SK-N-SH (cell line): Measurements from ENCODE around the gene GFI1B. TPM values are rescaled to one million over a fixed set of nuclear protein-coding genes. Genes with fewer than 3 reads are reported as not detected.

Experiments
- CTCF ChIA-PET: fragments of 300-600, 350-600 bp; formaldehyde crosslinking; extraction: SDS; loops from one replicate; lab custom pipeline; 2021; lab: Yijun Ruan, JAX
- POLR2A ChIA-PET: fragments of 350-600 bp; sonication (Branson Sonifier 250); formaldehyde crosslinking; extraction: SDS; loops from one replicate; lab custom pipeline; 2020; ENCODE audit warnings: antibody characterized with exemption, inconsistent platforms; lab: Yijun Ruan, JAX
- DNase-seq: peaks from one replicate; pipeline ENCODE4 v3.0.0; 2012
- H2AFZ ChIP-seq: fragments of 200-600 bp; sonication (generic); 2 replicates; pipeline ENCODE4 v1.8.1; 2016; ENCODE audit warnings: antibody characterized with exemption, mild to moderate bottlenecking, low read depth
- H3F3A ChIP-seq: fragments of 200-600 bp; sonication (generic); replicated peaks from 2 replicates; pipeline ENCODE3; 2016; ENCODE audit warnings: antibody characterized with exemption, mild to moderate bottlenecking; ENCODE audit not compliant: insufficient read depth
- H3K27ac ChIP-seq, 2 experiments: fragments of 200-500 bp in 1 of 2; fragments of 200-600 bp in 1 of 2; sonication (Bioruptor generic) in 1 of 2; sonication (generic), shearing (Covaris generic) in 1 of 2; 2 replicates each; pipeline versions ENCODE4 v1.5.1 to v1.6.1; 2014 to 2016; ENCODE audit warnings: low read depth in 2 of 2, inconsistent platforms in 1 of 2, low read length in 1 of 2, mild to moderate bottlenecking in 1 of 2, mixed read lengths in 1 of 2
- H3K27me3 ChIP-seq: fragments of 200-600 bp; sonication (generic), shearing (Covaris generic); 2 replicates; pipeline ENCODE4 v1.6.1; 2016; ENCODE audit warnings: mixed run types; ENCODE audit not compliant: insufficient read depth
- H3K36me3 ChIP-seq, 2 experiments: fragments of 200-500 bp in 1 of 2; fragments of 200-600 bp in 1 of 2; sonication (Bioruptor generic) in 1 of 2; sonication (generic) in 1 of 2; replicated peaks in 1 of 2; 2 replicates each; pipeline versions ENCODE3 to v1.5.1; 2014 to 2016; ENCODE audit warnings: low read length in 1 of 2, mild to moderate bottlenecking in 1 of 2; ENCODE audit not compliant: insufficient read depth in 2 of 2, control insufficient read depth in 1 of 2
- H3K4me1 ChIP-seq, 2 experiments: fragments of 200-500 bp in 1 of 2; fragments of 200-600 bp in 1 of 2; sonication (Bioruptor generic) in 1 of 2; sonication (generic), shearing (Covaris generic) in 1 of 2; 2 replicates each; pipeline versions ENCODE4 v1.5.1 to v1.6.1; 2014 to 2016; ENCODE audit warnings: low read depth in 1 of 2, low read length in 1 of 2, mixed run types in 1 of 2; ENCODE audit not compliant: insufficient read depth in 2 of 2, control insufficient read depth in 1 of 2
- H3K4me2 ChIP-seq: fragments of 200-600 bp; sonication (generic), shearing (Covaris generic); 2 replicates; pipeline ENCODE4 v1.6.1; 2017; ENCODE audit warnings: mixed run types
- H3K4me3 ChIP-seq, 2 experiments: fragments of 200-500 bp in 1 of 2; fragments of 200-600 bp in 1 of 2; sonication (Bioruptor generic) in 1 of 2; sonication (generic), shearing (Covaris generic) in 1 of 2; 2 replicates each; pipeline versions ENCODE4 v1.5.1 to v1.8.1; 2014 to 2016; ENCODE audit warnings: low read depth in 2 of 2, inconsistent platforms in 1 of 2, low read length in 1 of 2, mild to moderate bottlenecking in 1 of 2, mixed read lengths in 1 of 2, moderate library complexity in 1 of 2
- H3K79me2 ChIP-seq: fragments of 200-600 bp; sonication (generic); 2 replicates; pipeline ENCODE4 v1.8.1; 2017; ENCODE audit warnings: mild to moderate bottlenecking; ENCODE audit not compliant: insufficient read depth
- H3K9ac ChIP-seq: fragments of 200-600 bp; sonication (generic); 2 replicates; pipeline ENCODE4 v1.6.1; 2017; ENCODE audit warnings: mixed run types
- H3K9me2 ChIP-seq: fragments of 200-600 bp; sonication (generic); 2 replicates; pipeline ENCODE4 v1.6.1; 2017; ENCODE audit warnings: mixed run types
- H3K9me3 ChIP-seq: fragments of 200-600 bp; sonication (generic); 2 replicates; pipeline ENCODE4 v1.6.1; 2017; ENCODE audit warnings: mixed run types, mild to moderate bottlenecking, moderate library complexity
- H4K20me1 ChIP-seq: fragments of 200-600 bp; sonication (generic); 2 replicates; pipeline ENCODE4 v1.6.1; 2017; ENCODE audit warnings: mild to moderate bottlenecking, mixed run types; ENCODE audit not compliant: insufficient read depth
- CHD2 ChIP-seq: fragments of 150-350 bp; IDR thresholded peaks from 2 replicates; pipeline ENCODE4 v1.6.1; 2018; ENCODE audit warnings: low read length; ENCODE audit not compliant: partially characterized antibody
- EZH2phosphoT487 ChIP-seq: fragments of 200-600 bp; sonication (generic); IDR thresholded peaks from 2 replicates; pipeline ENCODE4 v1.6.1; 2017; ENCODE audit warnings: low read depth, mixed run types, mild to moderate bottlenecking, antibody characterized with exemption, moderate library complexity, borderline replicate concordance
- FOSL2 ChIP-seq: IDR thresholded peaks from 2 replicates; pipeline ENCODE4 v1.4.0; 2012; ENCODE audit warnings: low read depth, mild to moderate bottlenecking, moderate library complexity, borderline replicate concordance
- FOXJ3 ChIP-seq: sonication (generic); formaldehyde crosslinking; IDR thresholded peaks from 2 replicates; pipeline ENCODE4 v1.5.1; 2020; ENCODE audit warnings: mild to moderate bottlenecking, missing genetic modification reagents
- FOXM1 ChIP-seq: IDR thresholded peaks from 2 replicates; pipeline ENCODE4 v1.4.0; 2012; ENCODE audit warnings: low read depth, mild to moderate bottlenecking
- GATA2 ChIP-seq: sonication (generic); formaldehyde crosslinking; IDR thresholded peaks from 2 replicates; pipeline ENCODE4 v1.5.0; 2020; ENCODE audit warnings: mild to moderate bottlenecking, missing genetic modification reagents
- JUND ChIP-seq: IDR thresholded peaks from 2 replicates; pipeline ENCODE4 v1.4.0; 2012
- NRF1 ChIP-seq: IDR thresholded peaks from 2 replicates; pipeline ENCODE4 v1.6.1; 2012; ENCODE audit warnings: low read depth, mild to moderate bottlenecking, low read length
- RFX5 ChIP-seq: IDR thresholded peaks from 2 replicates; pipeline ENCODE4 v1.6.1; 2012; ENCODE audit warnings: mild to moderate bottlenecking, improper control_type of control experiment, low read length
- RXRA ChIP-seq: IDR thresholded peaks from 2 replicates; pipeline ENCODE4 v1.4.0; 2012; ENCODE audit warnings: low read depth, mild to moderate bottlenecking, borderline replicate concordance
- SIN3A ChIP-seq: IDR thresholded peaks from 2 replicates; pipeline ENCODE4 v1.6.1; 2012; ENCODE audit warnings: low read depth, mild to moderate bottlenecking, low read length, moderate library complexity, borderline replicate concordance
- SMC3 ChIP-seq: IDR thresholded peaks from 2 replicates; pipeline ENCODE4 v1.6.1; 2012; ENCODE audit warnings: low read depth, low read length, improper control_type of control experiment
- TAF1 ChIP-seq: IDR thresholded peaks from 2 replicates; pipeline ENCODE4 v1.6.1; 2012; ENCODE audit warnings: low read depth, mild to moderate bottlenecking, low read length, moderate library complexity, borderline replicate concordance
- TCF12 ChIP-seq: IDR thresholded peaks from 2 replicates; pipeline ENCODE4 v1.4.0; 2012
- WGBS: methylation state at CpG from one replicate; pipeline ENCODE4 v1.1.6; 2017; ENCODE audit warnings: low lambda C conversion rate; 5-methylcytosine and 5-hydroxymethylcytosine counted together
- polyA plus RNA-seq, 3 experiments: library from polyadenylated mRNA; depleted of rRNA; stranded (reverse); fragments of >200 nt; gene quantifications; 2 replicates each; pipeline ENCODE4 v1.2.3, GENCODE V29; 2012
- TF ChIP-seq, protein P1 (sequence below): IDR thresholded peaks from 2 replicates; pipeline ENCODE4; 2012
- TF ChIP-seq, protein P2 (sequence below): IDR thresholded peaks from 2 replicates; pipeline ENCODE4 v1.6.1; 2012; ENCODE audit warnings: mild to moderate bottlenecking, low read depth, low read length, moderate library complexity
- TF ChIP-seq, protein P3 (sequence below): fragments of 150-350 bp; IDR thresholded peaks from 2 replicates; pipeline ENCODE4 v1.6.1; 2017; ENCODE audit warnings: antibody characterized with exemption, low read length, low read depth, borderline replicate concordance
- TF ChIP-seq, protein P4 (sequence below): IDR thresholded peaks from 2 replicates; pipeline ENCODE4 v1.4.0; 2012; ENCODE audit warnings: low read depth, borderline replicate concordance
- TF ChIP-seq, protein P5 (sequence below): fragments of 150-350 bp; IDR thresholded peaks from 2 replicates; pipeline ENCODE4 v1.6.1; 2016; ENCODE audit warnings: mild to moderate bottlenecking, low read depth, low read length

The GFI1B gene
- polyA plus RNA-seq, 1 of the 3 experiments (the other 2 are of a cell fraction), result not detected

DNA sequence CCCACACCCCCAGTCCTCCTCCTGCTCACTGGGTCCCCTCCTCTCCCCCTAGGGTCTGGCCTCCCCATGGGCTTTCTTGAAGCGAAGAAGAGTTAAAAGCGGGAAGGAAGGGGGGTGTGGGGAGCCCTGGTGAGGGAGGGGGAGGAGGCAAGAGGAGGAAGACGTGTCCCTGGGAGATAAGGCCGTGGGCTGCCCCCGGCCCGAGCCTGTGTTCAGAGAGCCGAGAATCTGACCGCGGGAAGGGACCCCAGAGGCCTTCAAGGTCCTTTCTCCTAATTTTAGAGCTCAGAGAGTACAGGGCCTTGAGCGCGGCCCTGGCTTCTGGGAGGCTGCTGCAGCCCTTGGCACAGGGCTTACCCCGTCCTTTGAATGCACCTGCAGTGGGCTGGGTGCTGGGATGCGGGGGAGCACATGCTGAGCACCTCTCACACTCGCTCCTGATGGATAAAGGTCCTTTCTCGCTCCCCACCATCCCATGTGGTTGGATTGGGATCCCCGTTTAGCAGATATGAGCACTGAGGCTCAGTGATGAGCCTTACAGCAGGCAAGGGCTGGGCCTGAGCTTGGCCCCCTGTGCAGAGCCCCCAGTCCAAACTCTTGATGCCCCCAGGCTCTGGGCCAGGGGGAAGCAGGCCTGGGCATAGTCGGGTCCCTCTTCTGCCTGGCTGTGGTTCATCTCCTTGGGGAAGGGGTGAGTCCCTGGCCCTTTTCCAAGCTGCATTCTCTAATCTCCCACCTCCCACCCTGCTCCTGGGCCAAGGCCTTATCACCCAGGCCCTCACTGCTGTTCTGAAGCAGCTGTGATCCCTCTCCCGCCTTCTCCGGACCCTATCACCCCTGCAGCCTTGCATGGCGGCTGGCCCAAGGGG, 5.9 kb downstream of the GFI1B start:
- no peak overlapping the region for H3K27ac ChIP-seq
- CTCF ChIA-PET, result interaction anchor here (1.6 to 1.7 kb wide), 4 partner anchors 7 to 83 kb away, joined by 4 to 10 read pairs (median 6); no protein-coding TSS in a partner anchor
- H3K79me2 ChIP-seq, result no peaks in the 10 kb centered on the region
- no peaks in the 10 kb centered on the region for H3K9me2 ChIP-seq
- no peaks in the 10 kb centered on the region for H3K9me3 ChIP-seq
- POLR2A ChIA-PET, result no interaction called here
- TF ChIP-seq FOXM1 (no peak), EZH2phosphoT487 (no peak), TAF1 (no peak), CHD2 (no peak), RXRA (no peak), GATA2 (CRISPR knock-in tag) (no peak), SMC3 (no peak), FOSL2 (no peak), FOXJ3 (CRISPR knock-in tag) (no peak), JUND (no peak), TCF12 (no peak), NRF1 (no peak), SIN3A (no peak), RFX5 (no peak)
- TF ChIP-seq, protein P1, sequence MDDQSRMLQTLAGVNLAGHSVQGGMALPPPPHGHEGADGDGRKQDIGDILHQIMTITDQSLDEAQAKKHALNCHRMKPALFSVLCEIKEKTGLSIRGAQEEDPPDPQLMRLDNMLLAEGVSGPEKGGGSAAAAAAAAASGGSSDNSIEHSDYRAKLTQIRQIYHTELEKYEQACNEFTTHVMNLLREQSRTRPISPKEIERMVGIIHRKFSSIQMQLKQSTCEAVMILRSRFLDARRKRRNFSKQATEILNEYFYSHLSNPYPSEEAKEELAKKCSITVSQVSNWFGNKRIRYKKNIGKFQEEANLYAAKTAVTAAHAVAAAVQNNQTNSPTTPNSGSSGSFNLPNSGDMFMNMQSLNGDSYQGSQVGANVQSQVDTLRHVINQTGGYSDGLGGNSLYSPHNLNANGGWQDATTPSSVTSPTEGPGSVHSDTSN, result no peak
- TF ChIP-seq, protein P2, sequence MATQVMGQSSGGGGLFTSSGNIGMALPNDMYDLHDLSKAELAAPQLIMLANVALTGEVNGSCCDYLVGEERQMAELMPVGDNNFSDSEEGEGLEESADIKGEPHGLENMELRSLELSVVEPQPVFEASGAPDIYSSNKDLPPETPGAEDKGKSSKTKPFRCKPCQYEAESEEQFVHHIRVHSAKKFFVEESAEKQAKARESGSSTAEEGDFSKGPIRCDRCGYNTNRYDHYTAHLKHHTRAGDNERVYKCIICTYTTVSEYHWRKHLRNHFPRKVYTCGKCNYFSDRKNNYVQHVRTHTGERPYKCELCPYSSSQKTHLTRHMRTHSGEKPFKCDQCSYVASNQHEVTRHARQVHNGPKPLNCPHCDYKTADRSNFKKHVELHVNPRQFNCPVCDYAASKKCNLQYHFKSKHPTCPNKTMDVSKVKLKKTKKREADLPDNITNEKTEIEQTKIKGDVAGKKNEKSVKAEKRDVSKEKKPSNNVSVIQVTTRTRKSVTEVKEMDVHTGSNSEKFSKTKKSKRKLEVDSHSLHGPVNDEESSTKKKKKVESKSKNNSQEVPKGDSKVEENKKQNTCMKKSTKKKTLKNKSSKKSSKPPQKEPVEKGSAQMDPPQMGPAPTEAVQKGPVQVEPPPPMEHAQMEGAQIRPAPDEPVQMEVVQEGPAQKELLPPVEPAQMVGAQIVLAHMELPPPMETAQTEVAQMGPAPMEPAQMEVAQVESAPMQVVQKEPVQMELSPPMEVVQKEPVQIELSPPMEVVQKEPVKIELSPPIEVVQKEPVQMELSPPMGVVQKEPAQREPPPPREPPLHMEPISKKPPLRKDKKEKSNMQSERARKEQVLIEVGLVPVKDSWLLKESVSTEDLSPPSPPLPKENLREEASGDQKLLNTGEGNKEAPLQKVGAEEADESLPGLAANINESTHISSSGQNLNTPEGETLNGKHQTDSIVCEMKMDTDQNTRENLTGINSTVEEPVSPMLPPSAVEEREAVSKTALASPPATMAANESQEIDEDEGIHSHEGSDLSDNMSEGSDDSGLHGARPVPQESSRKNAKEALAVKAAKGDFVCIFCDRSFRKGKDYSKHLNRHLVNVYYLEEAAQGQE, result no peak
- TF ChIP-seq, protein P3, sequence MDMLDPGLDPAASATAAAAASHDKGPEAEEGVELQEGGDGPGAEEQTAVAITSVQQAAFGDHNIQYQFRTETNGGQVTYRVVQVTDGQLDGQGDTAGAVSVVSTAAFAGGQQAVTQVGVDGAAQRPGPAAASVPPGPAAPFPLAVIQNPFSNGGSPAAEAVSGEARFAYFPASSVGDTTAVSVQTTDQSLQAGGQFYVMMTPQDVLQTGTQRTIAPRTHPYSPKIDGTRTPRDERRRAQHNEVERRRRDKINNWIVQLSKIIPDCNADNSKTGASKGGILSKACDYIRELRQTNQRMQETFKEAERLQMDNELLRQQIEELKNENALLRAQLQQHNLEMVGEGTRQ, result no peak
- TF ChIP-seq, protein P4, sequence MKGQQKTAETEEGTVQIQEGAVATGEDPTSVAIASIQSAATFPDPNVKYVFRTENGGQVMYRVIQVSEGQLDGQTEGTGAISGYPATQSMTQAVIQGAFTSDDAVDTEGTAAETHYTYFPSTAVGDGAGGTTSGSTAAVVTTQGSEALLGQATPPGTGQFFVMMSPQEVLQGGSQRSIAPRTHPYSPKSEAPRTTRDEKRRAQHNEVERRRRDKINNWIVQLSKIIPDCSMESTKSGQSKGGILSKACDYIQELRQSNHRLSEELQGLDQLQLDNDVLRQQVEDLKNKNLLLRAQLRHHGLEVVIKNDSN, result no peak
- TF ChIP-seq, protein P5, sequence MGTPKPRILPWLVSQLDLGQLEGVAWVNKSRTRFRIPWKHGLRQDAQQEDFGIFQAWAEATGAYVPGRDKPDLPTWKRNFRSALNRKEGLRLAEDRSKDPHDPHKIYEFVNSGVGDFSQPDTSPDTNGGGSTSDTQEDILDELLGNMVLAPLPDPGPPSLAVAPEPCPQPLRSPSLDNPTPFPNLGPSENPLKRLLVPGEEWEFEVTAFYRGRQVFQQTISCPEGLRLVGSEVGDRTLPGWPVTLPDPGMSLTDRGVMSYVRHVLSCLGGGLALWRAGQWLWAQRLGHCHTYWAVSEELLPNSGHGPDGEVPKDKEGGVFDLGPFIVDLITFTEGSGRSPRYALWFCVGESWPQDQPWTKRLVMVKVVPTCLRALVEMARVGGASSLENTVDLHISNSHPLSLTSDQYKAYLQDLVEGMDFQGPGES, result no peak
- TF ChIP-seq, all 33 proteins: peak for 0
- H3K9ac ChIP-seq, result no peak overlapping the region
- peaks cover 25% of the 10 kb centered on the region for H3K27me3 ChIP-seq
- H3K4me2 ChIP-seq, result no peak overlapping the region
- 75% methylated on average over 13 of the region's 20 CpGs for WGBS
- no peaks in the 10 kb centered on the region for H4K20me1 ChIP-seq
- H3K36me3 ChIP-seq, result no peaks in the 10 kb centered on the region
- no peaks in the 10 kb centered on the region for H3F3A ChIP-seq
- no peak overlapping the region for H2AFZ ChIP-seq
- H3K4me1 ChIP-seq, result peaks cover 0 to 2% of the 10 kb centered on the region in 2 experiments; a peak in 1 of 4 replicates
- H3K4me3 ChIP-seq, result no peak overlapping the region
- DNase-seq, result no peak
